Muscle of arm (tissue), 12 donors: Measurements from ENCODE around the gene ID3. TPM values are rescaled to one million over a fixed set of nuclear protein-coding genes. Genes with fewer than 3 reads are reported as not detected.
"Not testable (repeated sequence)": the region's sequence is repeated elsewhere in the genome, so short reads cannot be mapped to it uniquely, and the experiment has no call there.

ENCODE experiments used
- DNase-seq: peaks from one replicate; pipeline ENCODE4 v3.0.0-alpha.2; 2013
- polyA plus RNA-seq, 12 donors: library from polyadenylated mRNA; unstranded; fragments of 120-200 nt; gene quantifications; one replicate each; pipeline ENCODE4 v1.2.1, GENCODE V29; 2013; ENCODE audit not compliant: insufficient read length in 12 of 12

Gene ID3
- polyA plus RNA-seq, 12 donors: 38.4 to 74.6 (median 61.2) TPM; not detected in 1

- no peak for DNase-seq
Measured at GRCh38 chr1:23591460-23592208, 32.3 kb upstream of the ID3 start.

DNA sequence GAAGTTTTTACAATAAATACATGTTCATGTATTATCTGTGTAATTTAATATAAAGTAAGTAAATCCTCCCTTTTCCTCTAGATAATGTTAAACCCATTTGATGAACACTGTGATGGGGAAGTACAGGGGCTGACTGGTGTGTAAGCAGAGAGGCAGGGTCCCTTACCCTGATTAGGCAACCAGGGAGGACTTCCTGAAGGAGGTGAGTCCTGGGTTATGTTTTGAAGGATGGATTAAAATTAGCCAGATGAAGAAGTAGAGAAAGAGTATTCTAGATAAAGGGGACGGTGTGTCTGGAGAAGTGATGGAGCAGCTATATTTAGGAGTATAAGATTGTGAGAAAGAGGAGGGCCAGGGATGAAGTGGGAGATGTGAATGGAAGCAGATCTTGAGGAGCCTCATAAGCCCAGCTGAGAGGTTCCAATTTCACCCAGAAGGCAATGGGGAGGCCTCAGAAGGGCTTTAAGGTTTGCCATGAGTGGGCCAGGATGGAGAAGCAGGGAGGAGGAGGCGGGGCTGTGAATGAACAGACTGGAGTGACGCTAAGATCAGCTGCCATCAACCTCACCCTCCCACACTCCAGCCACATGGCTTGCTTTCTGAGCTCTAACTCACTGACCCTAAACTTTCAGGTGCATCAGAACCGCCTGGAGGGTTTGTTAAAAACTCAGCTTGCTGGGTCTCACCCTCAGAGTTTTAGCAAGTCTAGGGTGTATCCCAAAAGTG is 30.9 kb upstream of the ID3 start:
- DNase-seq: no peak

- DNase-seq: peak; percentile 64
Measured at GRCh38 chr1:23589585-23589986, 30.3 kb upstream of the ID3 start.

DNA sequence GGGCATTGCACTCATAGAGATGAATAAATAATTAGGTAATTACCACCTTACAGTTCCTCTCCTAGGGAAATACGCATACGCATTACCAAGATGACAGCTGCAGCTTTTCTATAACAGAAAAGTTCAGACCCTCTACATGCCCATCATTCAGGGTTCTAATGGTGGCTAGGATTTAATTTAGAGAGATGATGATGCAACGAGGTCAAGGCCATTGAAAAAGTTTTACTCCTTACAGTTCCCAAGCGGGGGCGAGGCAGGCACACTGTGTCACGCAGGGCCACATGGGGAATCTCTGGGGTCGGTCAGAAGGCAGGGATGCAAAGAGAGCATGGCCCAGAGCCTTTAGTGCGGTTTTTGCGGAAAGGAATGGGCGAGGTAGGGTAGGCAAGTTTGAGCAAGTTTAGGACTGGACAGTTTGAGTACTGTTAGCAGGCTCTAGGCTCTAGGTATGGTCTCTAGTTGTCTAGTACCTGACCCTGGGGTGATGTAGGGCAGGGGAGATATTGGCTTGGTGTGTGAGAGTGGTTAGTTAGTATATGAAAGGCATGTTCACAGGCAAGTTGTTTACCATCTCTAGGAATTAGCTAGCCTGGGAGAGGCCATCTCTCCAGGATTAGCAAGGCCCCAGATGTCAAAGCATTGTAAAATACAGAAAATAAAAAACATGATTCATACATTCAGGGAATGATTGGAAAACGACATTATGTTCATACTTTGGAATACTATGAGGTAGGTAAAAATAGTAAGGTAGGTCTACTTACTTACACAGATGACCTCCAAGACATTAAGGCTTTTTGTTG is 29.6 kb upstream of the ID3 start:
- DNase-seq: no peak

GRCh38 chr1:23585321-23586022 is 26.2 kb upstream of the ID3 start:
- DNase-seq: no peak

DNA sequence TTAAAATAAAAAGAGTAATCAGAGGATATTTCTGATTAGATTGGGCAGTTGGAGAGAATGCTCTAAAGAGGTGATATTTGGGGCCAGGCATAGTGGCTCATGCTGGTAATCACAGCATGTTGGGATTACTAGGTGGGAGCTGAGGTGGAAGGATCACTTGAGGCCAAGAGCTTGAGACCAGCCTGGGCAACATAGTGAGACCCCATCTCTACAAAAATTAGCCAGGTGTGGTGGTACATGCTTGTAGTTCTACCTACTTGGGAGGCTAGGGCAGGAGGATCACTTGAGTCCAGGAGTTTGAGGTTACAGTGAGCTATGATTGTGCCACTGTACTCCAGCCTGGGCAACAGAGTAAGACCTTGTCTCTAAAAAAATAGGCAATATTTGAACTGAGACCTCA is 24.4 kb upstream of the ID3 start:
- not testable (repeated sequence) for DNase-seq

DNA sequence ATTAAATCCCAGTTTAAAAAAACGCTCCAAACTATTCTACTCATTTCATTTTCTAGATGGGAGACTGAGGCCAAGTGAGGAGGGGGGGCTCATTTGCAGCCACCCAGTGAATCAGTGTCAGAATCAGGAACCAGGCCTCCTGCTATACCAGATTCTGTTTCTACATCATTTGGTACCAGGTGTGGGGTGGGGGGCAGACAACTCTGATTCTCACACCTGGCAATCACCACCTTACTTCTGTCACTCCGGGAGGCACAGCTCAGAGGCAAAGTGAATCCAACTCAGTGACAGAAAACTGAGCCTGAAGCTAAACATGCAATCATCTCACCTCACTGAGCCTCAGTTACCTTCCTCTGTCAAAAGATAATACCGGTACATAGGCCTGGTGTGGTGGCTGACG is 23.5 kb upstream of the ID3 start:
- no peak for DNase-seq

DNA sequence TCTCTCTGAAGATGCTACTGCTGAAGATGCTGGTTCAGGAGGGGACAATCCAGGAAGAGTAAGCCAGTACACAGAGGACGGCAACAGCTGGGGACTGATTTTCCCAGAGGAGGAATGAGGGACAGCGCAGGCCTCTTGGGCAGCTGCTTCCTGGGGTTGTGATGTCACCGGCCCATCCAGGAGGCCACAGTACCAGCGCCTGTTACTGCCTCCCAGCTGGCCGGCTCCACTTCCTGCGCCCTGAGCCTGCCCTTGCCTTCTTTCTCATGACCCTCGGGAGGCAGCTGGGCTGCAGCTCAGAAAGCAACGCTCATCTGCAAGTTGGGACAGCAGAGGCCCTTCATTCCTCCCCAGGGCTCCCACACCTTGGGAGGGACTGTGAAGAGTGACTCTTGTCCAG is 21.9 kb upstream of the ID3 start:
- DNase-seq: no peak

DNA sequence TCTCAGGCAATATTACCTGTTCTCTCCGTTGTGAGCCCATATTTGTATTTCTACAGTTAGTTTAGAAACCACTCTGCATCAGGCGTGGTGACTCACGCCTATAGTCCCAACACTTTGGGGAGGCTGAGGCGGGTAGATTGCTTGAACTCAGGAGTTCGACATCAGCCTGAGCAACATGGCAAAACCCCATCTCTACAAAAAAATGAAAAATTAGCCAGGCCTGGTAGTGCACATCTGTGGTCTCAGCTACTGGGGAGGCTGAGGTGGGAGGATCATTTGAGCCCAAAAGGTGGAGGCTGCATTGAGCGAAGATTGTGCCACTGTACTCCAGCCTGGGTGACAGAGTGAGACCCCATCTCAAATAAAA is 19.7 kb upstream of the ID3 start:
- DNase-seq: no peak

GRCh38 chr1:23578311-23578996 is 19.2 kb upstream of the ID3 start:
- DNase-seq: no peak

DNA sequence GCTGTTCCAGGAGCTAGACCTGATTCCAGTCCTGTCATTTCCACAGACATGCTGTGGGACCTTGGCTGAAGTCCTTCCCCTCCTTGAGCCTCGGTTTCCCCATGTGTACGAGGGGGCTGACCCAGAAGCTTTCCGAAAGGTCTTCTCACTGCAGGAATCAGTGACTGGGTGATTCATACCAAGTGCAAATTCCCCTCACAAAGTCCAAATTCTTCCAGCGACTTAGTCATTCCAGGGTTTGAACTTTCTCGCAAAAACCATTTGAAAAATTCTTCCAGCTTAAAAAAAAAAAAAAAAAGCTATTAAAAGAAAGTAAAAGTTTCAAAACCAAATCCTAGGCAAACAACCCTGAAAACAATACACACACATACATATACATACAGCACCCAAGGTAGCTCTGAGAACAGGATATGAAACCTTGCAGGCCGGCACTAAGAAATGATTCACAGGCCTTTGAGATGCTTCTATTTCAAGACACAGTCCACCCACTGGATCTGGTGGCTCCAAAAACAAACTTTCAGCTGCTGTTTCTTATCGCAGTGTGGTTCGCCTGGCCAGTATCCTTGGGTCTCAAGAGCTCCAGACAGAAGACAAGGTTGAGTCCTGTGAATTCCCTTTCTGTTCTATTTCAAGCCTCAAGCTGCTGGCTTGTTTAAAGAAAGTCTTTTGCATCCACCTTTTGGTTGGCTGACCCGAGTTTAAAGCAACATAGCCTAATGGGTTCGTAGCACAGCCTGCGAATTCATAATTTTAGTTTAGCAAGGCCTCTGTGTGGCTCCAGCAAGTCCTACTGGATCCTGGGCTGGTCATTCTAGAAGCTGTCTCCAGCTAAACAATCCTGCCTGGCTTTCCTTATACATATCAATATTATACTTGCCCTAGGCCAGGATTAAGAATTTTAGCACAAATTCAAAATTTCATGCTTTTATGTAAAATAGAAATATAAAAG is 18.0 kb upstream of the ID3 start:
- no peak for DNase-seq

- DNase-seq: no peak
Measured at GRCh38 chr1:23576338-23577055, 17.2 kb upstream of the ID3 start.

- no peak for DNase-seq
Measured at GRCh38 chr1:23575226-23575810, 16.0 kb upstream of the ID3 start.

DNA sequence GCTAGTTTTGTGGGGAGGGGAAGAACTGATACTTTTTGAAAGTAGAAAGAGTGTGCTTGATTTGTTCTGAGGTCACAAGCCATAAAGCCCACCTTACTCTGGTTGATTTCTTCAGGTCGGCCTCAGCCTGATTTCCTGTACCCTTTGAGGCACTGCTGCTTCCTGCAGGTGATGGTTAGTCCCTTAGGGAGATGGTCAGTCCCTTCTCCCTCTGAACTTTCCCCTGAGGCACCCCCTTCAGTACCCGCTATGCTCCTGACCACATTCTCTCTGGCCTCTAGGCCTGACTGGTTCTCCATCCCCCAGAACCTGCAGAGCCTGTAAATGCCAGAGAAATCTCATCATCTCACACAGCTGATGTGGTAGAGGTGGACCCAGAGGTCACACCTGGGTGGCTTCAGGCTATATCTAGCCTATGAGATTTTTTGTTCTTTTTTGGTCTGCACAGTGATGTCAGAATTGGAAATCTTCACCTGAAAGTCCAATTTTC is 15.0 kb upstream of the ID3 start:
- no peak for DNase-seq

DNA sequence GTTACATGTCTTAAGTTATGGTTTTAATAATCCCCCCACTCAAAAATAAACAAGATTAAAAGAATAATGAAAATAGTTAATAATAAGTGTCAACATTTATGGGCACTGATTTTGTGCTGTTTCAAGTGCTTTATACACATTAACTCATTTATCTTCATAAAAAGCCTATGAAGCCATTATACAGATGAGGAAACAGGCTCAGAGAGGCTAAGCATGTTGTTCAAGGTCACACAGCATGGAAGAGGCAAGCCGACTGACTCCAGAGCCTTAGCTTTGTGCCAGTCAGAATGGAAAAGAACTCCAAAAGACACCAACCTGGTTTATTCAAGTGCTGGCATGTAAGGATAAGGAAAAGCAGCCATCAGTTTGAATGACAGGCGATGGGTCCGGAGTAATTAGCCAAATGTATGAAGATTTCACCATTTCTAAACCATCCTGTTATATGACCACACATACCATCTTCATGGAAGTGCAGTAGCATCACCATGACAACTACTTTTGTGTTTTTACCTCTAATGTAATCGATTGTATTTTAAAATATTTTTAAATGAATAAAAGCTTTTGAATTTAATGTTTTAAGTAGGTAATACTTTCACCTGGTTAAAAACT is 14.4 kb upstream of the ID3 start:
- no peak for DNase-seq

DNA sequence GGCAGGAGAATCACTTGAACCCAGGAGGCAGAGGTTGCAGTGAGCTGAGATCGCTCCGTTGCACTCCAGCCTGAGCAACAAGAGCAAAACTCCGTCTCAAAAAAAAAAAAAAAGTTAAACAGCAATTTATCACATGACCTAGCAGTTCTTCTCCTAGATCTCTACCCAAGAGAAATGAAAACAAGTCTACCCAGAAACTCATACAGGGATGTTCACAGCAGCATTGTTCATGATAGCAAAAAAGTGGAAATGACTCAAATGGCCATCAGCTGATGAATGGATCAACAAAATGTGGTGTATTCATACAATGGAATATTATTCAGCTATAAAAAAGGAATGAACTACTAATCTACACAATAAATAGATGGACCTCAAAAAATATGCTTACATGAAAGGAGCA is 12.2 kb upstream of the ID3 start:
- DNase-seq: no peak

GRCh38 chr1:23570001-23570691 is 10.8 kb upstream of the ID3 start:
- no peak for DNase-seq
